ENCODE data around the gene CDAN1.
A peak's percentile ranks its signal among the peaks of the same experiment; 100 is the strongest.

Gene CDAN1

GRCh38 chr15:42727750-42728381 lies 9.1 kb downstream of the CDAN1 start:
- DNase-seq: no peak
- Mint-ChIP-seq H3K4me1 (ENCODE audit: low read depth) (no peaks in the 10 kb centered on the region), H3K36me3 (ENCODE audit: low read depth) (peaks cover 93% of the 10 kb centered on the region), H3K4me3 (no peak overlapping the region), H3K27me3 (no peaks in the 10 kb centered on the region), H3K9me3 (no peaks in the 10 kb centered on the region), H3K27ac (no peak overlapping the region)

- H3K9me3 Mint-ChIP-seq: no peaks in the 10 kb centered on the region
- DNase-seq: no peak
These were observed 10.8 kb downstream of the CDAN1 start for GRCh38 chr15:42726114-42726513.

GRCh38 chr15:42725331-42725903 lies 11.5 kb downstream of the CDAN1 start:
- no peaks in the 10 kb centered on the region for H3K9me3 Mint-ChIP-seq
- no peaks in the 10 kb centered on the region for H3K4me1 Mint-ChIP-seq (ENCODE audit: low read depth)
- H3K27me3 Mint-ChIP-seq: no peaks in the 10 kb centered on the region
- peak overlapping the region; percentile 5 for H3K27ac Mint-ChIP-seq
- peaks cover 86% of the 10 kb centered on the region for H3K36me3 Mint-ChIP-seq (ENCODE audit: low read depth)
- no peak for DNase-seq
- H3K4me3 Mint-ChIP-seq: no peak overlapping the region

More at GRCh38 chr15:42726114-42726513, 10.8 kb downstream of the CDAN1 start:
- Mint-ChIP-seq H3K4me3 (no peak overlapping the region), H3K36me3 (ENCODE audit: low read depth) (peaks cover 87% of the 10 kb centered on the region), H3K27ac (peak overlapping the region; percentile 49), H3K4me1 (ENCODE audit: low read depth) (no peaks in the 10 kb centered on the region), H3K27me3 (no peaks in the 10 kb centered on the region)

- H3K4me3 Mint-ChIP-seq: no peak overlapping the region
- H3K4me1 Mint-ChIP-seq (ENCODE audit: low read depth): no peaks in the 10 kb centered on the region
- H3K27ac Mint-ChIP-seq: no peak overlapping the region
- no peak for DNase-seq
- H3K9me3 Mint-ChIP-seq: no peaks in the 10 kb centered on the region
- peaks cover 87% of the 10 kb centered on the region for H3K36me3 Mint-ChIP-seq (ENCODE audit: low read depth)
- no peaks in the 10 kb centered on the region for H3K27me3 Mint-ChIP-seq
These were observed 12.7 kb downstream of the CDAN1 start for GRCh38 chr15:42724276-42724675.

- Mint-ChIP-seq H3K4me1 (ENCODE audit: low read depth) (no peaks in the 10 kb centered on the region), H3K27ac (peak overlapping the region; percentile 81), H3K4me3 (no peak overlapping the region), H3K27me3 (no peaks in the 10 kb centered on the region), H3K9me3 (no peaks in the 10 kb centered on the region), H3K36me3 (ENCODE audit: low read depth) (peaks cover 82% of the 10 kb centered on the region)
- DNase-seq: no peak
These were observed 13.9 kb downstream of the CDAN1 start for GRCh38 chr15:42723068-42723467.

- DNase-seq: no peak
- H3K4me3 Mint-ChIP-seq: no peak overlapping the region
- H3K4me1 Mint-ChIP-seq (ENCODE audit: low read depth): no peaks in the 10 kb centered on the region
- H3K36me3 Mint-ChIP-seq (ENCODE audit: low read depth): peaks cover 70% of the 10 kb centered on the region
- H3K27me3 Mint-ChIP-seq: no peaks in the 10 kb centered on the region
- no peaks in the 10 kb centered on the region for H3K9me3 Mint-ChIP-seq
- peak overlapping the region; percentile 38 for H3K27ac Mint-ChIP-seq
These were observed 15.0 kb downstream of the CDAN1 start for GRCh38 chr15:42721916-42722315.

GRCh38 chr15:42721016-42721415 lies 15.9 kb downstream of the CDAN1 start:
- no peak for DNase-seq
- no peaks in the 10 kb centered on the region for H3K4me1 Mint-ChIP-seq (ENCODE audit: low read depth)
- no peak overlapping the region for H3K4me3 Mint-ChIP-seq
- peaks cover 61% of the 10 kb centered on the region for H3K36me3 Mint-ChIP-seq (ENCODE audit: low read depth)
- no peak overlapping the region for H3K27ac Mint-ChIP-seq
- no peaks in the 10 kb centered on the region for H3K27me3 Mint-ChIP-seq
- H3K9me3 Mint-ChIP-seq: no peaks in the 10 kb centered on the region

- Mint-ChIP-seq H3K4me3 (no peak overlapping the region), H3K27ac (peak overlapping the region; percentile 76), H3K4me1 (ENCODE audit: low read depth) (no peaks in the 10 kb centered on the region), H3K36me3 (ENCODE audit: low read depth) (peaks cover 53% of the 10 kb centered on the region), H3K9me3 (no peaks in the 10 kb centered on the region), H3K27me3 (no peaks in the 10 kb centered on the region)
- no peak for DNase-seq
These were observed 16.9 kb downstream of the CDAN1 start for GRCh38 chr15:42720071-42720470.

GRCh38 chr15:42719043-42719442 lies 17.9 kb downstream of the CDAN1 start:
- H3K36me3 Mint-ChIP-seq (ENCODE audit: low read depth): peaks cover 43% of the 10 kb centered on the region
- DNase-seq: no peak
- H3K27ac Mint-ChIP-seq: no peak overlapping the region
- no peak overlapping the region for H3K4me3 Mint-ChIP-seq
- no peaks in the 10 kb centered on the region for H3K9me3 Mint-ChIP-seq
- H3K4me1 Mint-ChIP-seq (ENCODE audit: low read depth): no peaks in the 10 kb centered on the region
- no peaks in the 10 kb centered on the region for H3K27me3 Mint-ChIP-seq

GRCh38 chr15:42716626-42717025 lies 20.3 kb downstream of the CDAN1 start:
- Mint-ChIP-seq H3K4me3 (no peak overlapping the region), H3K27ac (no peak overlapping the region), H3K27me3 (no peaks in the 10 kb centered on the region), H3K36me3 (ENCODE audit: low read depth) (peaks cover 24% of the 10 kb centered on the region), H3K9me3 (no peaks in the 10 kb centered on the region), H3K4me1 (ENCODE audit: low read depth) (no peaks in the 10 kb centered on the region)
- DNase-seq: no peak

- Mint-ChIP-seq H3K27ac (no peak overlapping the region), H3K36me3 (ENCODE audit: low read depth) (peaks cover 22% of the 10 kb centered on the region), H3K27me3 (no peaks in the 10 kb centered on the region), H3K4me3 (no peak overlapping the region), H3K9me3 (no peaks in the 10 kb centered on the region), H3K4me1 (ENCODE audit: low read depth) (no peaks in the 10 kb centered on the region)
- DNase-seq: no peak
These were observed 20.8 kb downstream of the CDAN1 start for GRCh38 chr15:42716125-42716524.

GRCh38 chr15:42712584-42712983 lies 24.3 kb downstream of the CDAN1 start:
- H3K4me1 Mint-ChIP-seq (ENCODE audit: low read depth): peaks cover 7% of the 10 kb centered on the region
- H3K27me3 Mint-ChIP-seq: no peaks in the 10 kb centered on the region
- H3K27ac Mint-ChIP-seq: no peak overlapping the region
- H3K9me3 Mint-ChIP-seq: no peaks in the 10 kb centered on the region
- no peak overlapping the region for H3K4me3 Mint-ChIP-seq
- H3K36me3 Mint-ChIP-seq (ENCODE audit: low read depth): peaks cover 2% of the 10 kb centered on the region
- DNase-seq: no peak

GRCh38 chr15:42711746-42712145 lies 25.2 kb downstream of the CDAN1 start:
- H3K4me3 Mint-ChIP-seq: no peak overlapping the region
- peaks cover 7% of the 10 kb centered on the region for H3K4me1 Mint-ChIP-seq (ENCODE audit: low read depth)
- no peaks in the 10 kb centered on the region for H3K27me3 Mint-ChIP-seq
- H3K36me3 Mint-ChIP-seq (ENCODE audit: low read depth): peaks cover 2% of the 10 kb centered on the region
- no peak overlapping the region for H3K27ac Mint-ChIP-seq
- no peak for DNase-seq
- no peaks in the 10 kb centered on the region for H3K9me3 Mint-ChIP-seq

GRCh38 chr15:42710662-42711061 lies 26.3 kb downstream of the CDAN1 start:
- Mint-ChIP-seq H3K36me3 (ENCODE audit: low read depth) (peaks cover 2% of the 10 kb centered on the region), H3K27ac (no peak overlapping the region), H3K4me3 (no peak overlapping the region), H3K4me1 (ENCODE audit: low read depth) (peaks cover 7% of the 10 kb centered on the region), H3K27me3 (no peaks in the 10 kb centered on the region), H3K9me3 (no peaks in the 10 kb centered on the region)
- no peak for DNase-seq

GRCh38 chr15:42707873-42708544 lies 28.9 kb downstream of the CDAN1 start:
- peak overlapping the region; percentile 35 for H3K27ac Mint-ChIP-seq
- no peaks in the 10 kb centered on the region for H3K27me3 Mint-ChIP-seq
- peaks cover 7% of the 10 kb centered on the region for H3K4me1 Mint-ChIP-seq (ENCODE audit: low read depth)

More at GRCh38 chr15:42707873-42708544, 28.9 kb downstream of the CDAN1 start:
- Mint-ChIP-seq H3K4me3 (no peak overlapping the region), H3K9me3 (no peaks in the 10 kb centered on the region), H3K36me3 (ENCODE audit: low read depth) (peaks cover 2% of the 10 kb centered on the region)
- DNase-seq: no peak

Data from activated T-cell treated with anti-CD3 and anti-CD28 coated beads, Interleukin-2, amount 50 U/mL, for 24 hours (primary cell).